ENCODE measurements around the gene ELL. TPM values are rescaled to one million over a fixed set of nuclear protein-coding genes. Genes with fewer than 3 reads are reported as not detected.

The ELL gene
- total RNA-seq, 1 donor from 2014 or later: 27.8 TPM

GRCh38 chr19:18456279-18456678, 65.6 kb downstream of the ELL start:
- Mint-ChIP-seq H3K9me3 (no peaks in the 10 kb centered on the region), H3K27ac (no peak overlapping the region), H3K36me3 (ENCODE audit: low read depth) (peaks cover 20% of the 10 kb centered on the region), H3K4me1 (no peaks in the 10 kb centered on the region), H3K4me3 (no peak overlapping the region), H3K27me3 (no peaks in the 10 kb centered on the region)
- intact Hi-C loops (cut with micrococcal nuclease): loop anchor here (10.0 kb wide), 1 partner anchor 219 kb away; no protein-coding TSS in a partner anchor
- DNase-seq: no peak

DNA sequence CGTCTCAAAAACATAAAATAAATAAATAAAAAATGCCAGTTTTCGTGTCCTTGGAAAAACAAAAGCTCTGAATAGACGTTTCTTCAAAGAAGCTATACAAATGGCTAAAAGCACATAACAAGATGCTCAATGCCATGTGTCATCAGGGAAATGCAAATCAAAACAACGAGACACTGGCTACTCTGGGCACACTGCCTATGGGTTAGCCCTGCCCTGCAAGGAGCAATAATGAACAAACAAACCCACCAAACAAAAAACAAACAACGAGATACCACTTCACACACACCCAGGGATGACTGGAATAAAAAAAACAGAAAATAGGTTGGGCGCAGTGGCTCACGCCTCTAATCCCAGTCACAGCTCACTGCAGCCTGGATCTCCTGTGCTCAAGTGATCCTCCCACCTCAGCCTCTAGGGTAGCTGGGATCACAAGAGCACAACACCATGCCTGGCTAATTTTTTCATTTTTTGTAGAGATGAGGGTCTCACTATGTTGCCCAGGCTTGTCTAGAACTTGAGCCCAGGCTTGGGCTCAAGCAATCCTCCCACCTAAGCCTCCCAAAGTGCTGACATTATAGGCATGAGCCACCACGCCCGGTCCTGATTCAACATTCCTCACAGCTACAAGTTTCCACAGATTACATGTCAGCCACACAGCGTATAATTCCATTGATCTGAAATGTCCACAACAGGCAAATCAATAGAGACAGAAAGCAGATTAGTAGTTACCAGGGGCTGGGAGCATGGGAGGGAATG, 68.4 kb downstream of the ELL start:
- Mint-ChIP-seq H3K27me3 (no peaks in the 10 kb centered on the region), H3K4me3 (no peak overlapping the region), H3K36me3 (ENCODE audit: low read depth) (peaks cover 30% of the 10 kb centered on the region), H3K4me1 (peaks cover 2% of the 10 kb centered on the region), H3K27ac (peak overlapping the region; percentile 45), H3K9me3 (no peaks in the 10 kb centered on the region)
- no peak for DNase-seq
- intact Hi-C loops (cut with micrococcal nuclease): loop anchor here (10.0 kb wide), 1 partner anchor 221 kb away; no protein-coding TSS in a partner anchor

DNA sequence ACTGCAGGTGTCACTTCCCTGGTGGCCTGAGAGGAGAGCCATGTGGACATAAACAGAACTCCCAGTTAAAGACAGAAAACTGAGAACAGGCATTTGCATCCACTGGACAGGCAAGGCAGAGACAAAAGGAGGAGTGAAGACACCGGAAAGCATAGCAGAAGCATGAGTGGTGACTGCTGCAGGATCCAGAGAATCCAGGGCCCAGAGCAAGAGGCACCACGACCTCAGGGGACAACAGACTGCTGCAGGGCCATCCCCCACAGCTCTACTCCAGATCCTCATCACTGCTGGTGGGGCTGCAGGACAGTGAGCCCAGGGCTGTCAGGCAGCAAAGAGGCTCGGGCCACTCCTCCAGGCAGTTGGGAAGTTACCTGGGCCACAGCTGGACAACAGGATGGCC, 69.5 kb downstream of the ELL start:
- Mint-ChIP-seq H3K36me3 (ENCODE audit: low read depth) (peaks cover 30% of the 10 kb centered on the region), H3K4me1 (peaks cover 2% of the 10 kb centered on the region), H3K9me3 (no peaks in the 10 kb centered on the region), H3K27me3 (no peaks in the 10 kb centered on the region), H3K4me3 (no peak overlapping the region), H3K27ac (no peak overlapping the region)
- intact Hi-C loops (cut with micrococcal nuclease): loop anchor here (10.0 kb wide), 1 partner anchor 222 kb away; no protein-coding TSS in a partner anchor
- no peak for DNase-seq

DNA sequence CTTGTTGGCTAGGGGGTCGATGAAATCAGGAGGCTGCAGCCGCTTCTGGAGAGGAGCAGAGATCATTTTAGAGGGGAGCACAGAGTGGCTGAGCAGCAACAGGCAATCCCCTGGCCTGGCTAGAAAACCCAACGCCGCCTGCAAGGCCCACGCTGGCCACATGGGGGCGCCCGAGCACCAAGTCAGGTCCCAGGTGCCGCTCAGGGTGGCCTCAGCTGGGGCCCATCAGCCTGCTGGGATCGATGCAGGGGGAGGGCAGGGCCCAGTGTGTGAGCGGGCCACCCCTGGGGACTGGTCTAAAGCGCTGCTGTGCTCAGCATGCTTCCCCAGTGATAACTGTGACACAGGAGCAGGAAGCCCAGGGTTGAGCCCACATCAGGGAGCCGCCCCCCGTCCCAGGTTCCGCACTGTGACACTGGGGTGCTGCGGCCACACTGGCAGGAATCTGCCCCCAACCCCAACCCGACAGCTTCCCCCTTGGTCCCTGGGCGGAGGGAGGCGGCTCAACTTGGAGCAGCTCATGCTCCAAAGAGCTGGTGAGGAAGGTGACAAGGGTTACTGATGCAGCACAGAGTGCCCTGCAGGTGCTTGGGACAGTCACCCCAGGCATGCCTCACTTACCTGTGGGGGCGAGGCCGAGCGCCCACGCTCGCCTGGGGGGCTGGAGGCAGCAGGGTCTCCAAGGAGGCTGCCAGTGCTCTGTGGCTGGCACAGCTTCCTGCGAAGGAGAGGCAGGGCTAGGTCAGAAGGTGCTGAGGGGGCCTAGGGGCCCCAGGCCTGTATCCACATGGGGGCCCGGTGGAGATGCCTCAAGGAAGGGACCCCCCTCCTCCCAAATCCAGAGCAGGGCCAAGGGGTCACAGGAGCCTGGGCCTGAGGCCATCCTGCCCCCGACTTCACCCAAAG, 70.7 kb downstream of the ELL start:
- peak; percentile 97 for DNase-seq
- peaks cover 35% of the 10 kb centered on the region for H3K36me3 Mint-ChIP-seq (ENCODE audit: low read depth)
- H3K27me3 Mint-ChIP-seq: no peaks in the 10 kb centered on the region
- intact Hi-C loops (cut with micrococcal nuclease): loop anchor here (10.0 kb wide), 1 partner anchor 224 kb away; no protein-coding TSS in a partner anchor
- H3K4me1 Mint-ChIP-seq: peaks cover 2% of the 10 kb centered on the region
- H3K4me3 Mint-ChIP-seq: no peak overlapping the region
- no peaks in the 10 kb centered on the region for H3K9me3 Mint-ChIP-seq
- no peak overlapping the region for H3K27ac Mint-ChIP-seq

GRCh38 chr19:18450021-18450930, 71.6 kb downstream of the ELL start:
- H3K4me3 Mint-ChIP-seq: no peak overlapping the region
- no peak for DNase-seq
- H3K27me3 Mint-ChIP-seq: no peaks in the 10 kb centered on the region
- H3K9me3 Mint-ChIP-seq: no peaks in the 10 kb centered on the region
- peaks cover 30% of the 10 kb centered on the region for H3K36me3 Mint-ChIP-seq (ENCODE audit: low read depth)
- intact Hi-C loops (cut with micrococcal nuclease): loop anchor here (10.0 kb wide), 1 partner anchor 225 kb away; no protein-coding TSS in a partner anchor
- H3K4me1 Mint-ChIP-seq: peaks cover 2% of the 10 kb centered on the region
- no peak overlapping the region for H3K27ac Mint-ChIP-seq

DNA sequence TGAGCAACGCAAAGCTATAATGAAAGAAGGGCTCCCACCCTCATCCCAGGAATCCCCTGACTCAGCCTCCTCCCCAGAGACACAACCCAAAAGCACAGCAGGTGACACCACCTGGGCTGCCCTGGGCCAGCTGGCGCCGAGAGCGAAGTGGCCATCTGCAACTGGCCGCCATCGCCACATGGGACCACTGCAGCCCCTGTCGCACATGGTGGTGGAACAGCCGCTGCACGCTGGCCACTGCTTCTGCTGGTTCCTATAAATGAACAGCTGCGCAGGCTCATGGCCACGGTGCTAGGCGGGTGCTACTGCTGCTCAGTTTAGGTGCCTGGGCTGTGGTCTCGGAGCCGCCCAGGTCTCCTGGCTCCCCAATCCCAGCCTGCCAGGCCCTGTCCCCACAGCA, 72.3 kb downstream of the ELL start:
- H3K9me3 Mint-ChIP-seq: no peaks in the 10 kb centered on the region
- H3K36me3 Mint-ChIP-seq (ENCODE audit: low read depth): peaks cover 32% of the 10 kb centered on the region
- H3K4me1 Mint-ChIP-seq: peaks cover 2% of the 10 kb centered on the region
- no peak overlapping the region for H3K4me3 Mint-ChIP-seq
- no peak for DNase-seq
- H3K27ac Mint-ChIP-seq: no peak overlapping the region
- H3K27me3 Mint-ChIP-seq: no peaks in the 10 kb centered on the region
- intact Hi-C loops (cut with micrococcal nuclease): no loop called here

DNA sequence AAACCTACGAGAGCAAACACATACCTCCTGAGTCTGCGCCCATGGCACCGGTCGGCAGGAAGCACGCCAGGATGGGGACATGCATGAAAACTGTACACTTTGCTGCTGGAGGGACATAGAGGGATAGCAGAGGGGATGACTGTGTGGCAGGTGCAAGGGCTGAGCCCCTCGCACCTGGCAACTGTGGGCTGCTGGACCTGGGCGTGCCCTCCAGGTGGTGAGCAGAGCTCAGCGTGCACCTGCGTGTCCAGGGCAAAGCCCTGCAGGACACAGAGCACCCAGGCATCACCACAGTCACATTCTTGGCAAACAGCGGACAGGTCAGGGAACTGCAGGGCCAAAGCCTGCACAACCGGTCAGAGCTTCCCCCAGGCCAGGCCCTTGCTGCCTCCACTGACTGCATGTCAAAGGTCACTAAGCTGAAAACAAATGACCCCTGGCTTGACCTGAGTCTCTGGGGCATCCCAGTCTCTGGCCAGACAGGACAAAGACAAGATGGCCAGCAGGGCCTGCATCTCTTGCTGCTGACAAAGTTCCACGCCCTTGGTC, 75.0 kb downstream of the ELL start:
- H3K27me3 Mint-ChIP-seq: no peaks in the 10 kb centered on the region
- peaks cover 42% of the 10 kb centered on the region for H3K36me3 Mint-ChIP-seq (ENCODE audit: low read depth)
- no peak overlapping the region for H3K27ac Mint-ChIP-seq
- peaks cover 13% of the 10 kb centered on the region for H3K4me1 Mint-ChIP-seq
- H3K9me3 Mint-ChIP-seq: peaks cover 5% of the 10 kb centered on the region
- intact Hi-C loops (cut with micrococcal nuclease): no loop called here
- DNase-seq: no peak
- no peak overlapping the region for H3K4me3 Mint-ChIP-seq

DNA sequence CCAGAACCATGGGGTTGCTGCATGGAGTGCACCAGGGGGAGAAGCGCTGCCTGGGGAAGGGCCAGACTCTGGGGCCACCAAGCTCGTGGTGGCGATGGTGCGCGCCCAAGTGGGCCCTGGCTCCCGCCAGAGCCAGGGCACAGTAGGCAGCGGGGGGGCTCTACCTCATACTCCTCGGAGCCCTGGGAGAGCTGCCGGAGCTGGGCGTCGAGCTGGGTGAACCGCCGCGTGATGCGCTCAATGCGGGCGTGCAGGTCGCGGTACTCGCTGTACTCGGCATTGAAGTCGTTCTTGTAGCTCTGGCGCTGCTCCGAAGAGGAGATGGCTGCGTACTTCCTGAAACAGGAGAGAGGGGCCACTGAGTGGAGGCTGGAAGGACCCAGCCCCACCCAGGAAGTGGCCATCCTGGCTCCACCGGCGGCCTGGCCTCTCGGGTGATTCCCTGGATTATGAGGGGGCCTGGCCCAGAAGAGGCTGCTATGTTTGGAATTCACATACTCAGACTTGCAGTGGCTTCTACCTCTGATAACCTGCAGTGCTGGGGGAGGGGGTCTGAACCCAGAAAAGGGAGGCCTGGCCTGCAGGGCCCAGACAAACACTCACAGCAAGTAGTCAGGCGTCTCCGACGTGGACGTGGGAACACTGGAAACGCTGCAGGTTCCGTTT, 75.6 kb downstream of the ELL start:
- peaks cover 15% of the 10 kb centered on the region for H3K4me1 Mint-ChIP-seq
- intact Hi-C loops (cut with micrococcal nuclease): no loop called here
- peaks cover 5% of the 10 kb centered on the region for H3K9me3 Mint-ChIP-seq
- peaks cover 44% of the 10 kb centered on the region for H3K36me3 Mint-ChIP-seq (ENCODE audit: low read depth)
- no peak for DNase-seq
- no peak overlapping the region for H3K27ac Mint-ChIP-seq
- H3K4me3 Mint-ChIP-seq: no peak overlapping the region
- no peaks in the 10 kb centered on the region for H3K27me3 Mint-ChIP-seq

DNA sequence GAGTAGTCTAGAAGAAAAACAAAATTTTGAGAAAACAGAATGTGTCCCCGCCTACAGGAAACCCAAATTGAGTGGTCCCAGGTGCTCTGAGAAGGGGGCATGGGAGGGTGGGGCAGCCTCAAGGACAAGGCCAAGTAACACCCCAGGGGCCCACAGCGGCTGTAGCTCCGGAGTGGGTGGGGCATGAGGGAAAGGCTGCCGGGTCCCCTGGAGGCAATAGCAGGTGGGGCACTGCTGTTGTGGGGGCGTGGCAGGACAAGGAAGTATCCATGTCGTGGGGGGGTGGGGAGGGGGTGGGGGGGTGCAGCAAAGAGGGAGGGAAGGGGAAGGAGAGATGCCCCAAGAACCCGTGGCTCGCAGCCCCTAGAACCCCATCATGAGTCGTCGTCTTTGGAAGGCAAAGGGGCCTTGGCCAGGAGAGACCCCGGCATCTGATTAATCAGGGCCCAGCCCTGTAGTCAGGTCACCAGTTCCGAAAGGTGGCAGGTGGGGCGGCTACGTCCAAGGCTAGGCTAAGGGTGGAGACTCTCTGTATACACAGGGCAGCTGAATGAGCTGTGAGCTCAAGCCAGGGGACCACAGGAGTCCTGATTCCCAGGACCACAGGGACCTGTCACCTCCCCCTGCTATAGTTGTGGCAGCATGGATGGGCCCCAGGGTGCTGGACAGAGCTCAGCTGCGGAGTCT, 76.5 kb downstream of the ELL start:
- intact Hi-C loops (cut with micrococcal nuclease): loop anchor here (2.0 kb wide), 1 partner anchor 51 kb away; no protein-coding TSS in a partner anchor
- H3K27ac Mint-ChIP-seq: no peak overlapping the region
- no peak for DNase-seq
- H3K27me3 Mint-ChIP-seq: no peaks in the 10 kb centered on the region
- peaks cover 41% of the 10 kb centered on the region for H3K36me3 Mint-ChIP-seq (ENCODE audit: low read depth)
- H3K4me1 Mint-ChIP-seq: peaks cover 19% of the 10 kb centered on the region
- H3K9me3 Mint-ChIP-seq: peaks cover 5% of the 10 kb centered on the region
- H3K4me3 Mint-ChIP-seq: no peak overlapping the region

- intact Hi-C loops (cut with micrococcal nuclease): loop anchor here (2.0 kb wide), 1 partner anchor 52 kb away; no protein-coding TSS in a partner anchor
- no peaks in the 10 kb centered on the region for H3K27me3 Mint-ChIP-seq
- peaks cover 38% of the 10 kb centered on the region for H3K36me3 Mint-ChIP-seq (ENCODE audit: low read depth)
- DNase-seq: no peak
- H3K4me1 Mint-ChIP-seq: peaks cover 21% of the 10 kb centered on the region
- H3K9me3 Mint-ChIP-seq: peaks cover 5% of the 10 kb centered on the region
- H3K4me3 Mint-ChIP-seq: no peak overlapping the region
- no peak overlapping the region for H3K27ac Mint-ChIP-seq
Measured at GRCh38 chr19:18444513-18444912, 77.4 kb downstream of the ELL start.

DNA sequence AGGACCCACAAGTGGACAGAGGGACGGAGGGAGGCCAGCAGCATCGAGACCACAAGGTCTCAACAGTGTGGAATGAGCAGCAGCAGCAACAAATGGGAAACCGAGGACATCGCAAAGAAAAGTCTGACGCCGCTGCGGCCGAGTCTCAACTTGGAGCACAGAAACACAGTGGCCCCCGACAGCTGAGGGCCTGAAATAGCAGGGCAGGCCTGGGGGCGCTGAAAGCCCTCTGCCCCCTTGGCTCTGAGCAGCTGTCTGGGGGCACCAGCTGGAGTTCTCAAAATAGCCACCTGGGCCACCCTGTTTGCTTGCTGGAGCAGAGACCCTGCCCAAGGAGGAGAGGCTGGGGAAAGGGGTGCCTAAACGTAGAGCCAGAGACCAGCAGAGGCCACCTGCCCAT, 78.0 kb downstream of the ELL start:
- Mint-ChIP-seq H3K4me1 (peaks cover 21% of the 10 kb centered on the region), H3K27me3 (no peaks in the 10 kb centered on the region), H3K9me3 (peaks cover 5% of the 10 kb centered on the region), H3K4me3 (no peak overlapping the region), H3K36me3 (ENCODE audit: low read depth) (peaks cover 34% of the 10 kb centered on the region), H3K27ac (no peak overlapping the region)
- no peak for DNase-seq
- intact Hi-C loops (cut with micrococcal nuclease): loop anchor here (2.0 kb wide), 1 partner anchor 53 kb away; no protein-coding TSS in a partner anchor

DNA sequence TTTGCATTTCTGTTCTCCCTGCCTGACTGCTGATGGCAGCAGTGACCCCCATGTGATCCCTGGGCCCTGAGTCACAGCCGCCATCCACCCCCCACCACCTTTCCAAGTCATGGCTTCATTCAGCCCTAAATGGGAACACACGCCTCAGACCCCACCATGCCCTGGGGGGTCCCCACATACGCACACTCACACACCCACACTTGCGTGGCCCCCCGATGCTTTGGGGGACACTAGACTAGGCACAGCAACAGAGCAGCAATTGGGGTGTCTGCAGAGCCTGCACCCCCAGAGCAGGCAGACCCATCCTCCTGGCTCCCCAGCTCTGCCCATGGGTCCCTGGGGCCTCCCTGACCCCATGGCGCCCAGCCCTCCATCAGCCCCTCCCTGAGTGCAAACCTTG, 78.5 kb downstream of the ELL start:
- H3K4me1 Mint-ChIP-seq: peaks cover 21% of the 10 kb centered on the region

More for the DNA sequence above, 78.5 kb downstream of the ELL start:
- no peaks in the 10 kb centered on the region for H3K27me3 Mint-ChIP-seq
- peaks cover 5% of the 10 kb centered on the region for H3K9me3 Mint-ChIP-seq
- H3K4me3 Mint-ChIP-seq: no peak overlapping the region
- H3K27ac Mint-ChIP-seq: no peak overlapping the region
- DNase-seq: no peak
- peaks cover 31% of the 10 kb centered on the region for H3K36me3 Mint-ChIP-seq (ENCODE audit: low read depth)
- intact Hi-C loops (cut with micrococcal nuclease): no loop called here
